ENCODE measurements around the gene MED9.

DNA sequence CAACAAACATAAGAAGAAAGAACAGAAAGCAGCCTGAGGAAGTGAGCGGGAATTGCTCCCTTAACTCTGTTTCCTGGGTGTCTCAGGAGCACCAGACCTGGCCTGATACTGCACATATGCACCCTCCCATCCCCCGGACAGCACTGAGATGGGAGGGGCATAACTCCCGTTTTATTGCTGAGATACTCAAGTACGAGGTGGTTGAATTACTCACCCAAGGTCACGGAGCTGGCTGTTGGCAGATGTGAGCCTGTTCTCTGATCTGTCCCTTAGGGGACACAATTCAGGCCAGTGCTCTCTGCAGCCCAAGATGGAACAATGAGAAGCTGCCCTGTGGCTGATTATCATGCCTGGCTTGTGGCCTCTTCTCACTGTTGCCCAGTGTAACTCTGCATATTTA is 9.1 kb upstream of the MED9 start:
- TF ChIP-seq, protein P1, sequence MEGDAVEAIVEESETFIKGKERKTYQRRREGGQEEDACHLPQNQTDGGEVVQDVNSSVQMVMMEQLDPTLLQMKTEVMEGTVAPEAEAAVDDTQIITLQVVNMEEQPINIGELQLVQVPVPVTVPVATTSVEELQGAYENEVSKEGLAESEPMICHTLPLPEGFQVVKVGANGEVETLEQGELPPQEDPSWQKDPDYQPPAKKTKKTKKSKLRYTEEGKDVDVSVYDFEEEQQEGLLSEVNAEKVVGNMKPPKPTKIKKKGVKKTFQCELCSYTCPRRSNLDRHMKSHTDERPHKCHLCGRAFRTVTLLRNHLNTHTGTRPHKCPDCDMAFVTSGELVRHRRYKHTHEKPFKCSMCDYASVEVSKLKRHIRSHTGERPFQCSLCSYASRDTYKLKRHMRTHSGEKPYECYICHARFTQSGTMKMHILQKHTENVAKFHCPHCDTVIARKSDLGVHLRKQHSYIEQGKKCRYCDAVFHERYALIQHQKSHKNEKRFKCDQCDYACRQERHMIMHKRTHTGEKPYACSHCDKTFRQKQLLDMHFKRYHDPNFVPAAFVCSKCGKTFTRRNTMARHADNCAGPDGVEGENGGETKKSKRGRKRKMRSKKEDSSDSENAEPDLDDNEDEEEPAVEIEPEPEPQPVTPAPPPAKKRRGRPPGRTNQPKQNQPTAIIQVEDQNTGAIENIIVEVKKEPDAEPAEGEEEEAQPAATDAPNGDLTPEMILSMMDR (IDR thresholded peaks at IDR 0.05) = no peak
- TF ChIP-seq POLR2A (IDR thresholded peaks at IDR 0.05) = no peak

All from body of pancreas (tissue), 4 donors.